Measurements from ENCODE around the gene ERBB4.

DNA sequence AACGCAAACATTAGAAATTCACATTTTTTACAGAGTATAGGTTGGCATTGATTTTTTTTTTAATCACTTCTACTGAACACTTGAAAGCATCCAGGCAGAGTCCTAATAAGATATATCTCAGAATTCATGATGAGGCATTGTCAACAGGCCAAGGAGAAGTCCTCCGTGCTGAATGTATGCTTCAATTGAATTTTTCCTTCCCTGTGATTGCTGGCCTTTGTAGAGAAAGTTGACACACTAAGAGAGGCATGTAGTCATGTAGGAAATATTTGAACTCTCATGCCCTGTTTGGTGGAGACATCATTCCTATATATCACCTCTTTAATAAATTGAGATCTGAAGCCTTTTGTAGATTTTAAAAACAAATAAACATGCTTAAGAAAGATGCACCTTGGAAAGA is 1137.3 kb downstream of the ERBB4 start:
- TF ChIP-seq, protein P1, sequence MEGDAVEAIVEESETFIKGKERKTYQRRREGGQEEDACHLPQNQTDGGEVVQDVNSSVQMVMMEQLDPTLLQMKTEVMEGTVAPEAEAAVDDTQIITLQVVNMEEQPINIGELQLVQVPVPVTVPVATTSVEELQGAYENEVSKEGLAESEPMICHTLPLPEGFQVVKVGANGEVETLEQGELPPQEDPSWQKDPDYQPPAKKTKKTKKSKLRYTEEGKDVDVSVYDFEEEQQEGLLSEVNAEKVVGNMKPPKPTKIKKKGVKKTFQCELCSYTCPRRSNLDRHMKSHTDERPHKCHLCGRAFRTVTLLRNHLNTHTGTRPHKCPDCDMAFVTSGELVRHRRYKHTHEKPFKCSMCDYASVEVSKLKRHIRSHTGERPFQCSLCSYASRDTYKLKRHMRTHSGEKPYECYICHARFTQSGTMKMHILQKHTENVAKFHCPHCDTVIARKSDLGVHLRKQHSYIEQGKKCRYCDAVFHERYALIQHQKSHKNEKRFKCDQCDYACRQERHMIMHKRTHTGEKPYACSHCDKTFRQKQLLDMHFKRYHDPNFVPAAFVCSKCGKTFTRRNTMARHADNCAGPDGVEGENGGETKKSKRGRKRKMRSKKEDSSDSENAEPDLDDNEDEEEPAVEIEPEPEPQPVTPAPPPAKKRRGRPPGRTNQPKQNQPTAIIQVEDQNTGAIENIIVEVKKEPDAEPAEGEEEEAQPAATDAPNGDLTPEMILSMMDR (IDR thresholded peaks at IDR 0.05), result no peak
- TF ChIP-seq POLR2A (IDR thresholded peaks at IDR 0.05) (no peak), POLR2AphosphoS5 (IDR thresholded peaks at IDR 0.05) (no peak)

Measured in prostate gland (tissue), 2 donors.